ENCODE data around the gene ACBD4.
A peak's percentile ranks its signal among the peaks of the same experiment; 100 is the strongest.
"Not testable (repeated sequence)": the region's sequence is repeated elsewhere in the genome, so short reads cannot be mapped to it uniquely, and the experiment has no call there.

Gene ACBD4

GRCh38 chr17:45121055-45121454 lies 14.4 kb upstream of the ACBD4 start:
- DNase-seq: no peak

GRCh38 chr17:45123076-45123770 lies 12.3 kb upstream of the ACBD4 start:
- DNase-seq: no peak

GRCh38 chr17:45123930-45124796 lies 11.3 kb upstream of the ACBD4 start:
- peak; percentile 21 for DNase-seq

GRCh38 chr17:45124797-45125122 lies 10.7 kb upstream of the ACBD4 start:
- DNase-seq: not testable (repeated sequence)

GRCh38 chr17:45125509-45125908 lies 10.0 kb upstream of the ACBD4 start:
- DNase-seq: no peak

GRCh38 chr17:45127207-45127547 lies 8.3 kb upstream of the ACBD4 start:
- DNase-seq: no peak

- no peak for DNase-seq
Observed at GRCh38 chr17:45127548-45128300, 7.8 kb upstream of the ACBD4 start.

GRCh38 chr17:45128331-45128730 lies 7.2 kb upstream of the ACBD4 start:
- DNase-seq: no peak

GRCh38 chr17:45128989-45129388 lies 6.5 kb upstream of the ACBD4 start:
- no peak for DNase-seq

- no peak for DNase-seq
Observed at GRCh38 chr17:45129426-45129939, 6.0 kb upstream of the ACBD4 start.

- DNase-seq: no peak
Observed at GRCh38 chr17:45129940-45130680, 5.4 kb upstream of the ACBD4 start.

GRCh38 chr17:45130681-45131615 lies 4.5 kb upstream of the ACBD4 start:
- DNase-seq: no peak

- DNase-seq: peak; percentile 21
Observed at GRCh38 chr17:45131616-45132319, 3.7 kb upstream of the ACBD4 start.

GRCh38 chr17:45132320-45132571 lies 3.2 kb upstream of the ACBD4 start, which contains the start of gene PLCD3:
TSS of gene PLCD3 (minus strand) at chr17:45132515. CDS start at chr17:45132410, 105 bp downstream.
- no peak for DNase-seq

- peak; percentile 65 for DNase-seq
Observed at GRCh38 chr17:45132572-45133463, 2.7 kb upstream of the ACBD4 start.

GRCh38 chr17:45135978-45136791 lies 698 bp downstream of the ACBD4 start:
- no peak for DNase-seq

- no peak for DNase-seq
Observed at GRCh38 chr17:45136846-45137560, 1.5 kb downstream of the ACBD4 start.

- DNase-seq: no peak
Observed at GRCh38 chr17:45137561-45138305, 2.2 kb downstream of the ACBD4 start.

Measured in activated effector memory CD4-positive, alpha-beta T cell treated with Interleukin-2 at 50 U/mL for 16 hours (primary cell).